NT2/D1 (cell line): Measurements from ENCODE around the gene LRCH1.

Source experiments
- SUZ12 ChIP-seq: IDR thresholded peaks from 2 replicates; pipeline ENCODE4 v1.6.1; 2011; ENCODE audit not compliant: insufficient read length, insufficient read depth; ENCODE audit errors: extremely low read depth
- YY1 ChIP-seq: IDR thresholded peaks from 2 replicates; pipeline ENCODE4 v1.6.1; 2011; ENCODE audit not compliant: insufficient read length, insufficient read depth
- ZNF274 ChIP-seq: IDR thresholded peaks from 2 replicates; pipeline ENCODE4 v1.6.1; 2011; ENCODE audit warnings: mild to moderate bottlenecking, low read depth, low read length

DNA sequence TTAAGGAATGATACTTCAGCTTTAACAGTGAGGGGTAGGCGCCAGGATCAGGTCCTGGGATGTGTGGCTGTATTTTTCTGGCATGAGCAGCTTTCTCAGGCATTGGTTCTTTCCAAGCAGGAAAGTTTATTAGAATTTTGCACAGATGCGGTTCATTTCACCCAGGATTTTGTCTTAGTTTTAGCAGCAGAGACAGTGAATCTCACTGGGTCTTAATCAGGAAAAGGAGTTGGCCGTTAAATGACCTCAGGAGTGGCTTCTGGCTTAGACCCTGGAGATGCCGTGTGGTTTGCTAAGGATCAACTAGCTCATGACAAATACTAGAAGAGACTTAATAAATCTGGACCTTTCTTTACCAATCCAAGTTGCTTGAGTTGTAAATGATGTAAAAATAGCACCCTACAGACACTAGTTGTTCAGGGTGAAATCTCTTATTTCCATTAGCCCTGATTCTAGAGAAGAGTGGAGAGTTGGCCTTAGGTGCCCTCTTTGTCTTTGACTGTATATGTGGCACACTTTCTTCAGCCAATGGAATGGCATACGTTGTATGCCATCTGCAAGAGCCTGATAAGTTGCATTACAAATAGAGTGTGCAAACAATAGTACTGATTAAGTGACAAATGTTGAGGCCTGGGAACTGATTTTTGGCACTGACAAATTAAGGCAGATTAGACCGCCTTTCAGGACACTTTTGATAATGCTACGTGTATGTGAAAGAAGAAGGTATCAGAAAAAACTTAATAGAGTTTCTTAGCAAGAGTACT lies 34.0 kb downstream of the LRCH1 start:
- TF ChIP-seq SUZ12: no peak
- TF ChIP-seq YY1: no peak
- TF ChIP-seq ZNF274: no peak
